ENCODE data around the gene C6orf132.

C6orf132 gene

GRCh38 chr6:42133926-42134325 lies 8.5 kb downstream of the C6orf132 start:
- Mint-ChIP-seq H3K4me1 (ENCODE audit: low read depth) (peaks cover 9% of the 10 kb centered on the region), H3K27ac (no peak overlapping the region), H3K36me3 (no peaks in the 10 kb centered on the region), H3K4me3 (no peak overlapping the region), H3K27me3 (no peaks in the 10 kb centered on the region), H3K9me3 (ENCODE audit: low read depth) (no peaks in the 10 kb centered on the region)

- H3K4me1 Mint-ChIP-seq (ENCODE audit: low read depth) = peaks cover 2% of the 10 kb centered on the region
- no peaks in the 10 kb centered on the region for H3K27me3 Mint-ChIP-seq
- no peaks in the 10 kb centered on the region for H3K36me3 Mint-ChIP-seq
- H3K27ac Mint-ChIP-seq = no peak overlapping the region
- H3K9me3 Mint-ChIP-seq (ENCODE audit: low read depth) = no peaks in the 10 kb centered on the region
- no peak overlapping the region for H3K4me3 Mint-ChIP-seq
These were observed 10.9 kb downstream of the C6orf132 start for GRCh38 chr6:42131531-42131930.

GRCh38 chr6:42129360-42129676 lies 13.1 kb downstream of the C6orf132 start:
- no peaks in the 10 kb centered on the region for H3K27me3 Mint-ChIP-seq
- H3K4me1 Mint-ChIP-seq (ENCODE audit: low read depth) = no peaks in the 10 kb centered on the region
- H3K9me3 Mint-ChIP-seq (ENCODE audit: low read depth) = no peaks in the 10 kb centered on the region
- H3K4me3 Mint-ChIP-seq = no peak overlapping the region
- H3K27ac Mint-ChIP-seq = no peak overlapping the region
- no peaks in the 10 kb centered on the region for H3K36me3 Mint-ChIP-seq

GRCh38 chr6:42128460-42129359 lies 13.7 kb downstream of the C6orf132 start:
- H3K9me3 Mint-ChIP-seq (ENCODE audit: low read depth) = no peaks in the 10 kb centered on the region
- no peak overlapping the region for H3K27ac Mint-ChIP-seq
- H3K4me1 Mint-ChIP-seq (ENCODE audit: low read depth) = no peaks in the 10 kb centered on the region
- no peaks in the 10 kb centered on the region for H3K27me3 Mint-ChIP-seq
- no peak overlapping the region for H3K4me3 Mint-ChIP-seq
- H3K36me3 Mint-ChIP-seq = no peaks in the 10 kb centered on the region

GRCh38 chr6:42125663-42126062 lies 16.8 kb downstream of the C6orf132 start:
- Mint-ChIP-seq H3K9me3 (ENCODE audit: low read depth) (no peaks in the 10 kb centered on the region), H3K4me1 (ENCODE audit: low read depth) (no peaks in the 10 kb centered on the region), H3K4me3 (no peak overlapping the region), H3K36me3 (no peaks in the 10 kb centered on the region), H3K27me3 (no peaks in the 10 kb centered on the region), H3K27ac (no peak overlapping the region)

- Mint-ChIP-seq H3K27me3 (no peaks in the 10 kb centered on the region), H3K4me1 (ENCODE audit: low read depth) (no peaks in the 10 kb centered on the region), H3K36me3 (no peaks in the 10 kb centered on the region), H3K4me3 (no peak overlapping the region), H3K9me3 (ENCODE audit: low read depth) (no peaks in the 10 kb centered on the region), H3K27ac (no peak overlapping the region)
These were observed 17.2 kb downstream of the C6orf132 start for GRCh38 chr6:42125231-42125630.

GRCh38 chr6:42124223-42124836 lies 18.1 kb downstream of the C6orf132 start:
- H3K27ac Mint-ChIP-seq = no peak overlapping the region
- no peaks in the 10 kb centered on the region for H3K4me1 Mint-ChIP-seq (ENCODE audit: low read depth)
- no peak overlapping the region for H3K4me3 Mint-ChIP-seq
- no peaks in the 10 kb centered on the region for H3K36me3 Mint-ChIP-seq
- H3K27me3 Mint-ChIP-seq = no peaks in the 10 kb centered on the region
- no peaks in the 10 kb centered on the region for H3K9me3 Mint-ChIP-seq (ENCODE audit: low read depth)

- Mint-ChIP-seq H3K4me3 (no peak overlapping the region), H3K27me3 (no peaks in the 10 kb centered on the region), H3K9me3 (ENCODE audit: low read depth) (no peaks in the 10 kb centered on the region), H3K4me1 (ENCODE audit: low read depth) (no peaks in the 10 kb centered on the region), H3K27ac (no peak overlapping the region), H3K36me3 (no peaks in the 10 kb centered on the region)
These were observed 18.9 kb downstream of the C6orf132 start for GRCh38 chr6:42123379-42124103.

GRCh38 chr6:42120895-42121865 lies 21.2 kb downstream of the C6orf132 start:
- Mint-ChIP-seq H3K9me3 (ENCODE audit: low read depth) (no peaks in the 10 kb centered on the region), H3K27me3 (peaks cover 4% of the 10 kb centered on the region), H3K27ac (no peak overlapping the region), H3K4me1 (ENCODE audit: low read depth) (no peaks in the 10 kb centered on the region), H3K4me3 (no peak overlapping the region), H3K36me3 (no peaks in the 10 kb centered on the region)

GRCh38 chr6:42118162-42119001 lies 24.0 kb downstream of the C6orf132 start:
- H3K9me3 Mint-ChIP-seq (ENCODE audit: low read depth) = no peaks in the 10 kb centered on the region
- H3K4me1 Mint-ChIP-seq (ENCODE audit: low read depth) = no peaks in the 10 kb centered on the region
- peaks cover 5% of the 10 kb centered on the region for H3K27me3 Mint-ChIP-seq
- no peak overlapping the region for H3K4me3 Mint-ChIP-seq
- H3K36me3 Mint-ChIP-seq = no peaks in the 10 kb centered on the region
- no peak overlapping the region for H3K27ac Mint-ChIP-seq

- no peaks in the 10 kb centered on the region for H3K36me3 Mint-ChIP-seq
- no peaks in the 10 kb centered on the region for H3K4me1 Mint-ChIP-seq (ENCODE audit: low read depth)
- peaks cover 7% of the 10 kb centered on the region for H3K27me3 Mint-ChIP-seq
- H3K9me3 Mint-ChIP-seq (ENCODE audit: low read depth) = no peaks in the 10 kb centered on the region
- no peak overlapping the region for H3K27ac Mint-ChIP-seq
- H3K4me3 Mint-ChIP-seq = no peak overlapping the region
These were observed 24.6 kb downstream of the C6orf132 start for GRCh38 chr6:42117843-42118161.

- Mint-ChIP-seq H3K9me3 (ENCODE audit: low read depth) (no peaks in the 10 kb centered on the region), H3K27me3 (peaks cover 9% of the 10 kb centered on the region), H3K4me3 (no peak overlapping the region), H3K36me3 (no peaks in the 10 kb centered on the region), H3K4me1 (ENCODE audit: low read depth) (no peaks in the 10 kb centered on the region), H3K27ac (no peak overlapping the region)
These were observed 28.3 kb downstream of the C6orf132 start for GRCh38 chr6:42113936-42114636.

- no peak overlapping the region for H3K27ac Mint-ChIP-seq
- no peak overlapping the region for H3K4me3 Mint-ChIP-seq
- H3K27me3 Mint-ChIP-seq = peaks cover 9% of the 10 kb centered on the region
- H3K36me3 Mint-ChIP-seq = no peaks in the 10 kb centered on the region
- H3K4me1 Mint-ChIP-seq (ENCODE audit: low read depth) = no peaks in the 10 kb centered on the region
- no peaks in the 10 kb centered on the region for H3K9me3 Mint-ChIP-seq (ENCODE audit: low read depth)
These were observed 30.1 kb downstream of the C6orf132 start for GRCh38 chr6:42112351-42112750.

All from activated naive CD8-positive, alpha-beta T cell (primary cell).